Astrocyte (in vitro differentiated cells and primary cell): Measurements from ENCODE around the gene HSPG2. TPM values are rescaled to one million over a fixed set of nuclear protein-coding genes. Genes with fewer than 3 reads are reported as not detected.

ENCODE experiments used
- DNase-seq: peaks from one replicate; pipeline ENCODE4 v3.0.0-alpha.2; 2010; ENCODE audit warnings: low read depth
- FAIRE-seq: peaks from 2 replicates; lab custom pipeline; 2011; peaks lifted over from hg19 to GRCh38; lab: Jason Lieb, UNC
- H2AFZ ChIP-seq: 2 replicates; pipeline ENCODE4 v1.6.0; 2012; ENCODE audit warnings: low read depth, low read length, inconsistent platforms
- H3K27ac ChIP-seq: 2 replicates; pipeline ENCODE4 v1.5.1; 2011; ENCODE audit warnings: low read depth, low read length, inconsistent platforms
- H3K27me3 ChIP-seq: 2 replicates; pipeline ENCODE4 v1.6.0; 2011; ENCODE audit warnings: low read length, inconsistent platforms; ENCODE audit not compliant: insufficient read depth
- H3K36me3 ChIP-seq: 2 replicates; pipeline ENCODE4 v1.5.1; 2011; ENCODE audit warnings: low read length, inconsistent platforms; ENCODE audit not compliant: insufficient read depth
- H3K4me1 ChIP-seq: 2 replicates; pipeline ENCODE4 v1.5.1; 2011; ENCODE audit warnings: low read length, inconsistent platforms; ENCODE audit not compliant: insufficient read depth
- H3K4me2 ChIP-seq: 2 replicates; pipeline ENCODE4 v1.6.0; 2012; ENCODE audit warnings: low read length, inconsistent platforms
- H3K4me3 ChIP-seq: 2 replicates; pipeline ENCODE4 v1.5.1; 2011; ENCODE audit warnings: low read depth, mild to moderate bottlenecking, low read length, inconsistent platforms; ENCODE audit not compliant: insufficient read depth
- H3K79me2 ChIP-seq: 2 replicates; pipeline ENCODE4 v1.6.0; 2012; ENCODE audit warnings: mild to moderate bottlenecking, low read length, inconsistent platforms; ENCODE audit not compliant: insufficient read depth
- H3K9ac ChIP-seq: 2 replicates; pipeline ENCODE4 v1.6.0; 2012; ENCODE audit warnings: mild to moderate bottlenecking, low read length, inconsistent platforms
- H3K9me3 ChIP-seq: 2 replicates; pipeline ENCODE4 v1.5.1; 2012; ENCODE audit warnings: low read depth, mild to moderate bottlenecking, low read length, inconsistent platforms; ENCODE audit not compliant: insufficient read depth
- H4K20me1 ChIP-seq: 2 replicates; pipeline ENCODE4 v1.6.0; 2012; ENCODE audit warnings: low read length, inconsistent platforms; ENCODE audit not compliant: insufficient read depth
- H3K27ac Mint-ChIP-seq: one replicate; pipeline ENCODE4 v1.8.0; 2021; ENCODE audit warnings: mild to moderate bottlenecking, mixed read lengths; ENCODE audit not compliant: unreplicated experiment
- H3K27me3 Mint-ChIP-seq: one replicate; pipeline ENCODE4 v1.8.0; 2021; ENCODE audit warnings: low read depth, mixed read lengths; ENCODE audit not compliant: unreplicated experiment
- H3K36me3 Mint-ChIP-seq: one replicate; pipeline ENCODE4 v1.8.0; 2021; ENCODE audit warnings: low read depth, mixed read lengths; ENCODE audit not compliant: unreplicated experiment
- H3K4me1 Mint-ChIP-seq: one replicate; pipeline ENCODE4 v1.8.0; 2021; ENCODE audit warnings: low read depth, mixed read lengths; ENCODE audit not compliant: unreplicated experiment
- H3K4me3 Mint-ChIP-seq: one replicate; pipeline ENCODE4 v1.8.0; 2021; ENCODE audit warnings: mild to moderate bottlenecking, moderate library complexity, mixed read lengths; ENCODE audit not compliant: unreplicated experiment
- H3K9me3 Mint-ChIP-seq: one replicate; pipeline ENCODE4 v1.8.0; 2021; ENCODE audit warnings: mild to moderate bottlenecking, mixed read lengths; ENCODE audit not compliant: unreplicated experiment
- EZH2 ChIP-seq: IDR thresholded peaks from 2 replicates; pipeline ENCODE4 v1.6.1; 2012; ENCODE audit warnings: mild to moderate bottlenecking, low read length, inconsistent platforms; ENCODE audit not compliant: insufficient read depth
- total RNA-seq: library from RNA; stranded (reverse); gene quantifications from 2 replicates; pipeline ENCODE4 v1.2.1, GENCODE V29; 2021
- TF ChIP-seq, protein P1 (sequence below): IDR thresholded peaks from 2 replicates; pipeline ENCODE4 v1.5.1; 2011; ENCODE audit warnings: low read depth, mild to moderate bottlenecking, inconsistent platforms, low read length, moderate library complexity; ENCODE audit not compliant: insufficient read depth

Gene HSPG2
- total RNA-seq, 1 donor from 2014 or later: 249 TPM

GRCh38 chr1:21866707-21867043 lies 70.4 kb downstream of the HSPG2 start:
- no peaks in the 10 kb centered on the region for H3K27me3 Mint-ChIP-seq
- Histone ChIP-seq H3K4me2 (no peak overlapping the region), H2AFZ (no peak overlapping the region), H3K27ac (no peak overlapping the region), H3K4me3 (no peak overlapping the region), H3K36me3 (peaks cover 8% of the 10 kb centered on the region), H3K4me1 (peaks cover 19% of the 10 kb centered on the region), H3K27me3 (no peaks in the 10 kb centered on the region), H3K9ac (no peak overlapping the region), H4K20me1 (peaks cover 52% of the 10 kb centered on the region), H3K9me3 (no peaks in the 10 kb centered on the region), H3K79me2 (no peaks in the 10 kb centered on the region)
- FAIRE-seq: no peak
- peaks cover 1% of the 10 kb centered on the region for H3K4me1 Mint-ChIP-seq
- no peak overlapping the region for H3K27ac Mint-ChIP-seq
- H3K9me3 Mint-ChIP-seq: no peaks in the 10 kb centered on the region
- peaks cover 24% of the 10 kb centered on the region for H3K36me3 Mint-ChIP-seq
- TF ChIP-seq EZH2: no peak
- TF ChIP-seq, protein P1, sequence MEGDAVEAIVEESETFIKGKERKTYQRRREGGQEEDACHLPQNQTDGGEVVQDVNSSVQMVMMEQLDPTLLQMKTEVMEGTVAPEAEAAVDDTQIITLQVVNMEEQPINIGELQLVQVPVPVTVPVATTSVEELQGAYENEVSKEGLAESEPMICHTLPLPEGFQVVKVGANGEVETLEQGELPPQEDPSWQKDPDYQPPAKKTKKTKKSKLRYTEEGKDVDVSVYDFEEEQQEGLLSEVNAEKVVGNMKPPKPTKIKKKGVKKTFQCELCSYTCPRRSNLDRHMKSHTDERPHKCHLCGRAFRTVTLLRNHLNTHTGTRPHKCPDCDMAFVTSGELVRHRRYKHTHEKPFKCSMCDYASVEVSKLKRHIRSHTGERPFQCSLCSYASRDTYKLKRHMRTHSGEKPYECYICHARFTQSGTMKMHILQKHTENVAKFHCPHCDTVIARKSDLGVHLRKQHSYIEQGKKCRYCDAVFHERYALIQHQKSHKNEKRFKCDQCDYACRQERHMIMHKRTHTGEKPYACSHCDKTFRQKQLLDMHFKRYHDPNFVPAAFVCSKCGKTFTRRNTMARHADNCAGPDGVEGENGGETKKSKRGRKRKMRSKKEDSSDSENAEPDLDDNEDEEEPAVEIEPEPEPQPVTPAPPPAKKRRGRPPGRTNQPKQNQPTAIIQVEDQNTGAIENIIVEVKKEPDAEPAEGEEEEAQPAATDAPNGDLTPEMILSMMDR: no peak
- H3K4me3 Mint-ChIP-seq: no peak overlapping the region
- DNase-seq: no peak

GRCh38 chr1:21865943-21866706 lies 71.0 kb downstream of the HSPG2 start:
- Mint-ChIP-seq H3K4me3 (no peak overlapping the region), H3K27ac (no peak overlapping the region), H3K4me1 (no peaks in the 10 kb centered on the region), H3K36me3 (peaks cover 23% of the 10 kb centered on the region), H3K27me3 (no peaks in the 10 kb centered on the region), H3K9me3 (no peaks in the 10 kb centered on the region)
- Histone ChIP-seq H3K79me2 (no peaks in the 10 kb centered on the region), H3K27me3 (no peaks in the 10 kb centered on the region), H3K36me3 (peaks cover 10% of the 10 kb centered on the region), H3K4me1 (peaks cover 20% of the 10 kb centered on the region), H3K4me3 (no peak overlapping the region), H2AFZ (no peak overlapping the region), H3K4me2 (no peak overlapping the region), H3K27ac (no peak overlapping the region), H4K20me1 (peaks cover 54% of the 10 kb centered on the region), H3K9me3 (no peaks in the 10 kb centered on the region), H3K9ac (no peak overlapping the region)
- TF ChIP-seq EZH2: no peak
- TF ChIP-seq, protein P1: no peak
- no peak for DNase-seq
- FAIRE-seq: no peak

- H3K36me3 Mint-ChIP-seq: peaks cover 29% of the 10 kb centered on the region
- TF ChIP-seq, protein P1: no peak
- no peak for TF ChIP-seq EZH2
Observed at GRCh38 chr1:21865609-21865942, 71.5 kb downstream of the HSPG2 start.

More at GRCh38 chr1:21865609-21865942, 71.5 kb downstream of the HSPG2 start:
- Histone ChIP-seq H3K9ac (no peak overlapping the region), H3K79me2 (no peaks in the 10 kb centered on the region), H3K4me2 (no peak overlapping the region), H3K4me3 (no peak overlapping the region), H3K27ac (no peak overlapping the region), H3K36me3 (peaks cover 13% of the 10 kb centered on the region), H3K9me3 (no peaks in the 10 kb centered on the region), H2AFZ (no peak overlapping the region), H3K4me1 (peaks cover 20% of the 10 kb centered on the region), H4K20me1 (peaks cover 56% of the 10 kb centered on the region), H3K27me3 (no peaks in the 10 kb centered on the region)
- no peaks in the 10 kb centered on the region for H3K27me3 Mint-ChIP-seq
- H3K27ac Mint-ChIP-seq: no peak overlapping the region
- H3K4me1 Mint-ChIP-seq: no peaks in the 10 kb centered on the region
- DNase-seq (no peak), FAIRE-seq (no peak)
- no peak overlapping the region for H3K4me3 Mint-ChIP-seq
- no peaks in the 10 kb centered on the region for H3K9me3 Mint-ChIP-seq
